22Rv1 (cell line): ENCODE data around the gene ARX.

Experiments used
- H3K27ac ChIP-seq: fragments of 450-650 bp; 2 replicates; pipeline ENCODE4 v1.5.1; 2017
- ZFX ChIP-seq: fragments of 450-650 bp; IDR thresholded peaks from 2 replicates; pipeline ENCODE4 v1.6.1; 2017; ENCODE audit warnings: antibody characterized with exemption, borderline replicate concordance
- TF ChIP-seq, protein P1 (sequence below): fragments of 450-650 bp; IDR thresholded peaks from 2 replicates; pipeline ENCODE4 v1.5.1; 2017; ENCODE audit warnings: mild to moderate bottlenecking

The ARX gene

DNA sequence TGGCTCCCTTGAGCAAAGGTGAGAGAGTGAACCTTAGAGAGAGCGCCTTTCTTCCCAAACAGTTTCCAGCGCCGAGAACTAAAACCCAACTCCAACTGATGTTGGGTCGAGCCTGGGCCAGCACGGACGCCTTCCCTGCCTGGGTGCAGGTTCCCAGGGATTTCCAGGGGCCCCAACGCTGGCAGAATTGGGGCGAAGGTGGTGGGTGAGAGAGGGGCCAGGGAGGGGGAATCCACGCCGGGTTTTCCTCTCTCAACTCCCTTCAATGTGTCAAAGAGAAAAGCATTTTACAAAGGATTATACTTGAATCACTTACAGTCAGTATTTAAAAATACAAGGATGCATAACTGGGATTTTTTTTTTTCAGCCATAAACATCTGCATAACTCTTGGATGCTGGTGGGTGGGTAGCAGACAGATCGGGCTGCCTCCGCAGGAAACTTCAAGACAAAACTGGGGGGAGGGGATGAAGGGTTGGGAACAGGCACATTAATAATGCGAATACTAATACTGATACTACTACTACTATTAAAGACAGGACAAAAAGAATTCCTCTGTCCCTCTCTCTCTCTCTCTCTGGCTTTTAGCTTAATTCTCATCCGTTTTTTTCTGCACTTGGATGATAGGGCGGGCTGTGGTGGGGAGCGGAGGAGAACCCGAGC is 1.3 kb upstream of the ARX start:
- H3K27ac ChIP-seq: no peak overlapping the region
- no peak for TF ChIP-seq ZFX
- TF ChIP-seq, protein P1, sequence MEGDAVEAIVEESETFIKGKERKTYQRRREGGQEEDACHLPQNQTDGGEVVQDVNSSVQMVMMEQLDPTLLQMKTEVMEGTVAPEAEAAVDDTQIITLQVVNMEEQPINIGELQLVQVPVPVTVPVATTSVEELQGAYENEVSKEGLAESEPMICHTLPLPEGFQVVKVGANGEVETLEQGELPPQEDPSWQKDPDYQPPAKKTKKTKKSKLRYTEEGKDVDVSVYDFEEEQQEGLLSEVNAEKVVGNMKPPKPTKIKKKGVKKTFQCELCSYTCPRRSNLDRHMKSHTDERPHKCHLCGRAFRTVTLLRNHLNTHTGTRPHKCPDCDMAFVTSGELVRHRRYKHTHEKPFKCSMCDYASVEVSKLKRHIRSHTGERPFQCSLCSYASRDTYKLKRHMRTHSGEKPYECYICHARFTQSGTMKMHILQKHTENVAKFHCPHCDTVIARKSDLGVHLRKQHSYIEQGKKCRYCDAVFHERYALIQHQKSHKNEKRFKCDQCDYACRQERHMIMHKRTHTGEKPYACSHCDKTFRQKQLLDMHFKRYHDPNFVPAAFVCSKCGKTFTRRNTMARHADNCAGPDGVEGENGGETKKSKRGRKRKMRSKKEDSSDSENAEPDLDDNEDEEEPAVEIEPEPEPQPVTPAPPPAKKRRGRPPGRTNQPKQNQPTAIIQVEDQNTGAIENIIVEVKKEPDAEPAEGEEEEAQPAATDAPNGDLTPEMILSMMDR: no peak

DNA sequence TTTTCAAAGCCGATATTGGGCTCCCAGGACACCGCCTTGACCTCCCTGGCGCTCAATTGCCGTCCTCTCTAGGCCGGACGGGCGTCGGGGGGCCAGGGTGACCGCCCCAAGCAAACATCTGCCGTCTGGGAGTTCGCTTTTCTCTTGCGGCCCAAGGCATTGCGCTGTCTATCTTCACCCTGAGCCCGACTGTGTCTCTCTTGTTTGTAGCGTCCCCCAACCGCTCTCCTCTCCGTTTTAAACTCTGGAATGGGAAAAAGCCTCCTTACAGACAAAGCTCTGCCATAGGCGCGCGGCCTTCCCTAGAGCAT is 551 bp upstream of the ARX start:
- TF ChIP-seq ZFX: no peak
- TF ChIP-seq, protein P1: no peak
- no peak overlapping the region for H3K27ac ChIP-seq

DNA sequence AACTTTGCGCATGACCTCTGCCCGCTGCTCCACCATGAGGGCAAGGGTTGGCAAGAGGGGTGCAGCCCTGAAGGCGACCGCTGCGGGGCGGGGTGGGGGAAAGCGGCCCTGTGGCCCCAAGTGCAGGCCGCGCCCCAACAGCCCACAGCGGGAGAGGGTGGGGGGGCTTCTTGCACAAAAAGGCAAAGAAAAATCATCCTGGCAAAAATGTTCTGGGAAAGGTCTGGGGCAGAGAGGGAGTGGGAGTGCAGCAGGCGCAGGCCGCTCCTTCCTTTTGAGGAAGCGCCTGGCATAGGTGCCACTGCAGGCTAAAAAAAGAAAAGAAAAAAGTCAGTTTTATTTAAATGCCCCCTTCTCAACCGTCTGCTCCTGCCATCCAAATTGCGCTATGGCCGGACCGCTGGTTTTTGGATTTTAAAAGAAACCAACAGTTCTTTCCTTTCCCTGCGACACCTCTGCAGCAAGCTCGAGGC is 1.4 kb downstream of the ARX start:
- no peak for TF ChIP-seq ZFX
- TF ChIP-seq, protein P1: no peak
- no peak overlapping the region for H3K27ac ChIP-seq

DNA sequence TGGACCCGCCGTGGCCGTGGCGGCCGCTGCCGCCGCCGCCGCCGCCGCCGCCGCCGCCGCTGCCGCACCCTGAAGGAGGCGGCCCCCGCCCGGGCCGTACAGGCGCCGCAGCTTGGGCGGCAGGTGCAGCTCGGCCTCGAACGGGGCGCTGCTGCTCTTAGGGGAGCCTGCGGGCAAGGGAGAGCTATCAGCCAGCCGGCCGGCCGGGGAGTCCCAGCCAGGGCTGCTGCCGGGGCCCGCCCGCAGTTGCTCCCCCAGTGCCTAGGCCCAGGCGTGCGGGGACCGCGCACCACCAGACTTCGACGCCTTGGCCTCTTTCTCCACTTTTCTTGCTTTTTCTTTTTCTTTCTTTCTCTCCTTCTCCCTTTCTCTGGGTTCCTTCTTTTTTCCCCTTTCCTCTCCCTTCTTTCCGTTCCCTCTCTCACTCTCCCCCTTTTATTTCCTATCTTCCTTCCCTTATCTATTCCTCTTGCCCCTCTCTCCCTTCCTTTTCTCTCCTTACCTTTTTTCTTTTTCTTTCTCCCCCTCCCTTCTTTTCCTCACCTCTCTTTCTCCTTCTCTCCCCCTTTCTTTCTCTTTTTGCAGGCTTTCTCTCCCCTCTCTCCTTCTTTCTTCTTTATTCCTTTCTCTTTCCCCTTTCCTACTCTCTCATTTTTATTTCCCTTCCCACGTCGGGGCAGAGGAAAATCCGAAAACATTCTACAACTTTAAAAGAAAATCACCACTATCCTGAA is 2.0 kb downstream of the ARX start:
- no peak overlapping the region for H3K27ac ChIP-seq
- TF ChIP-seq ZFX: no peak
- TF ChIP-seq, protein P1: no peak

DNA sequence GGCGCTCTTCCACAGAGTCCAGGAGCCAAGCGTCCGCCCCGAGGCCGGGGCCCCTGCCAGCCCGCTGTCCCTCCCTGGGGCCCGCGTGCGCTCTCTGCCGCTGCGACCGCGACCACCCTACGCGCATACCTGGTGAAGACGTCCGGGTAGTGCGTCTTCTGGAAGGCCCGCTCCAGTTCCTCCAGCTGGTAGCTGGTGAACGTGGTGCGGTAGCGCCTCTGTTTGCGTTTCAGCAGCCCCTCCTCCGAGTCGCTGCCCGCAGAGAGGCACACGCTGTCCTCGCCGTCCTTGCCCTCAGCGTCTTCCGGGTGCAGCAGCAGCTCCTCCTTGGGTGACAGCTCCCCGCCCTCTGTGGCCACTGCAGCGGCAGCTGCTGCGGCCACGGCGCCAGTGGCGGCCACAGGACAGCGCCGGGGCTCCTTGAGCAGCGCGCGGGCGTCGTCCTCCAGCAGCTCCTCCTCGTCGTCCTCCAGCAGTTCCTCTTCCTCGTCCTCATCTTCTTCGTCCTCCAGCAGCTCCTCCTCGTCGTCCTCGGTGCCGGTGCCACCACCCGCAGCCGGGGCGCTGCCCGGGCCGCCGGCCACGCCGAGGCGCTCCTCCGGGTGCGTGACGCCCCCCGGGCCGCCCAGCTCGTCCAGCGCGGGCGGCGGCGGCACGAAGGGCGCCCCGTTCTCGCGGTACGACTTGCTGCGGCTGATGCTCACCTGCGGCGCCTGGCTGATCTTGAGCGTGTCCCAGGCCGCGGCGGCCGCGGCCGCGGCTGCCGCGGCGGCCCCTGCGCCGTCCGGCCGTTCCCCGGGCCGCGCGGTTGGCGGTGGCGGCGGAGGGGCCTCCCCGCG is 2.8 kb downstream of the ARX start:
- TF ChIP-seq, protein P1: no peak
- TF ChIP-seq ZFX: no peak
- H3K27ac ChIP-seq: no peak overlapping the region

DNA sequence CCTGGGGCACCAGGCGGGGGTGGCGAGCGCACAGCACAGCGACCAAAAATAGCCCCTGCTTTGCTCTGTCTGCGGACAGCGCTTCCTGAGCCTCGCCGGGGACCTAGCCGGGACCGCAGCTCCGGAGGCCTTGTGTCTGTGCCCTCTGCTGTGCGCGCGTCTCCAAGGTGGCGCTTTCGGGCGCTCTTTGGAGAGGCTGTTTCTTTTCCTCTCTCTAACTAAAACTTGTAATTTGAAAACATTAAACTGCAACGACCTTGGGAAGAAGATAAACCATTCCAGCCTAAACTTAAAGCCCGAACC is 3.4 kb downstream of the ARX start:
- TF ChIP-seq ZFX: no peak
- TF ChIP-seq, protein P1: no peak
- no peak overlapping the region for H3K27ac ChIP-seq
